ENCODE data around the gene ETS1.

ETS1 gene

DNA sequence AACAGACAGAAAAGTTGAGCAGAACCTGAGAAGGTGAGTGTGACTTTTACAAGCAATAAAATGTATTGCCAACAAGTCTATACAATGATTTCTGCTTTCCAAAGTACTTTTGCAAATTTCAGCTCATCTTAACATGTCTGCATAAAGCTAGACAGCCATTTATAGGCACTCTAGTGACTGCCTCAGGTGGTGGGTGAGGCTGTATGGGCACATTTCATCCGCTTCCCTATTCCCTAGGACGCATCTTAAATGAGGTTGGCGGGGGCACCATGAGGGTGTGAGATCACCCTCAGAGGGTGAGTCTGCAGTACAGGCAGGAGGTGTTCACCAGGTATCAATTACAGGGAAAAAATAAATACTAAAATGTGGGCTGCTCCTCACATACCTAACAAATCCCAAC is 110.1 kb downstream of the ETS1 start:
- H3F3A ChIP-seq (ENCODE audit: insufficient read depth, low read length): peaks cover 9% of the 10 kb centered on the region; the same call in 1 of the 2 replicates

DNA sequence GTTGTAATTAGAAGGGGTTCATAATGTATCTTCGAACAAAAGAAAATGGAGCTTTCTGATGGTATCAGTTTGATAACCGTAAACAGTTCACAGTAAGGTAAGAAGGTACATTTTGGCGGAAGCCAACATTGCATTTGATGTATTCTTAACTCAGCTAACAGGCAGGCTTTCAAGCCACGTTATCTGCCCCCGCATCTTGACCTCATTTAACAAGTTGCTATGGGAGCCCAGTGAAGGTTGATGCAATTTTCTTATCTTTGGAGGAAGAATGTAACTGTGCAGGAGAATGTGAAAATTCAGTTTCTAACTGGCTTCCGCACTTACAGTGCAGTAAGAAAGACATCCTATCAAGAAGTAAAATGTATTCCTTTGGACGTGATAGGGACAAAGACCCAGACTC is 110.6 kb downstream of the ETS1 start:
- Histone ChIP-seq H3K79me2 (ENCODE audit: insufficient read depth, low read length) (0 out of 2 replicates have a peak, but pooled peaks cover 6% of the 10 kb centered on the region), H3K36me3 (ENCODE audit: insufficient read depth, low read length) (peaks cover 98% of the 10 kb centered on the region), H3K9ac (ENCODE audit: low read length) (no peak overlapping the region), H2AFZ (ENCODE audit: low read length) (no peak overlapping the region), H3F3A (ENCODE audit: insufficient read depth, low read length) (peaks cover 11% of the 10 kb centered on the region), H3K27me3 (ENCODE audit: insufficient read depth, low read length) (no peaks in the 10 kb centered on the region), H3K9me2 (ENCODE audit: low read depth, low read length) (no peaks in the 10 kb centered on the region), H3K27ac (ENCODE audit: low read depth, low read length, poor library complexity, severe bottlenecking) (peak overlapping the region; percentile 98), H3K4me1 (ENCODE audit: insufficient read depth, low read length, severe bottlenecking) (peaks cover 87% of the 10 kb centered on the region), H4K20me1 (ENCODE audit: insufficient read depth, low read length) (no peaks in the 10 kb centered on the region), H3K4me2 (ENCODE audit: low read length) (no peak overlapping the region), H3K9me3 (ENCODE audit: low read length) (no peaks in the 10 kb centered on the region), H3K4me3 (ENCODE audit: low read depth, low read length, poor library complexity, severe bottlenecking) (no peak overlapping the region)
- TF ChIP-seq EZH2 (IDR thresholded peaks at IDR 0.05; ENCODE audit: borderline replicate concordance, low read length): no peak
- TF ChIP-seq, protein P1, sequence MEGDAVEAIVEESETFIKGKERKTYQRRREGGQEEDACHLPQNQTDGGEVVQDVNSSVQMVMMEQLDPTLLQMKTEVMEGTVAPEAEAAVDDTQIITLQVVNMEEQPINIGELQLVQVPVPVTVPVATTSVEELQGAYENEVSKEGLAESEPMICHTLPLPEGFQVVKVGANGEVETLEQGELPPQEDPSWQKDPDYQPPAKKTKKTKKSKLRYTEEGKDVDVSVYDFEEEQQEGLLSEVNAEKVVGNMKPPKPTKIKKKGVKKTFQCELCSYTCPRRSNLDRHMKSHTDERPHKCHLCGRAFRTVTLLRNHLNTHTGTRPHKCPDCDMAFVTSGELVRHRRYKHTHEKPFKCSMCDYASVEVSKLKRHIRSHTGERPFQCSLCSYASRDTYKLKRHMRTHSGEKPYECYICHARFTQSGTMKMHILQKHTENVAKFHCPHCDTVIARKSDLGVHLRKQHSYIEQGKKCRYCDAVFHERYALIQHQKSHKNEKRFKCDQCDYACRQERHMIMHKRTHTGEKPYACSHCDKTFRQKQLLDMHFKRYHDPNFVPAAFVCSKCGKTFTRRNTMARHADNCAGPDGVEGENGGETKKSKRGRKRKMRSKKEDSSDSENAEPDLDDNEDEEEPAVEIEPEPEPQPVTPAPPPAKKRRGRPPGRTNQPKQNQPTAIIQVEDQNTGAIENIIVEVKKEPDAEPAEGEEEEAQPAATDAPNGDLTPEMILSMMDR (IDR thresholded peaks at IDR 0.05; ENCODE audit: low read length): no peak

More for the DNA sequence above, 110.1 kb downstream of the ETS1 start:
- no peak for TF ChIP-seq EZH2 (IDR thresholded peaks at IDR 0.05; ENCODE audit: borderline replicate concordance, low read length)
- TF ChIP-seq, protein P1 (IDR thresholded peaks at IDR 0.05; ENCODE audit: low read length): no peak
- no peak overlapping the region for H3K4me2 ChIP-seq (ENCODE audit: low read length)
- no peaks in the 10 kb centered on the region for H3K9me3 ChIP-seq (ENCODE audit: low read length)
- H2AFZ ChIP-seq (ENCODE audit: low read length): no peak overlapping the region
- no peaks in the 10 kb centered on the region for H3K9me2 ChIP-seq (ENCODE audit: low read depth, low read length)
- H3K9ac ChIP-seq (ENCODE audit: low read length): no peak overlapping the region
- H4K20me1 ChIP-seq (ENCODE audit: insufficient read depth, low read length): no peaks in the 10 kb centered on the region
- H3K36me3 ChIP-seq (ENCODE audit: insufficient read depth, low read length): peaks cover 98% of the 10 kb centered on the region
- peak overlapping the region; percentile 98 for H3K27ac ChIP-seq (ENCODE audit: low read depth, low read length, poor library complexity, severe bottlenecking)
- peaks cover 86% of the 10 kb centered on the region for H3K4me1 ChIP-seq (ENCODE audit: insufficient read depth, low read length, severe bottlenecking)
- H3K27me3 ChIP-seq (ENCODE audit: insufficient read depth, low read length): no peaks in the 10 kb centered on the region
- H3K4me3 ChIP-seq (ENCODE audit: low read depth, low read length, poor library complexity, severe bottlenecking): no peak overlapping the region
- H3K79me2 ChIP-seq (ENCODE audit: insufficient read depth, low read length): 0 out of 2 replicates have a peak, but pooled peaks cover 7% of the 10 kb centered on the region

DNA sequence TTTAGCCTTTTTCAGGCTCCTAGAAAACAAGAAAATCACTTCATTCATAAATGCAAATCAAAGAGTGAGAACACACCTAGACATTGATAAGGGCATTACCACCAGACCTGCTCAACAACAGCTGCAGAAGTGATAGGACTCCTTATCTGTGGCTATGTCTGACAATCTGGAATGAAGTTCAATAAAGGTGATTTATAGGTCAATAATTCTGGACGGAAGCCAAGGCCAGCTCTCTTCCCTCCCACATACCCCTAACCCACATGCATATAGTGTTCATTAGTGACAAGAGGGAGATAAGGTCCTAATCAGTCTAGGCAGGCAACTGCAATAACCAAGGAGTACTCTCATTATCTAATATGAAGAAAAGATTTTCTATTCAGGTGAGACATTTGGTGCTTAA is 111.3 kb downstream of the ETS1 start:
- H3K27me3 ChIP-seq (ENCODE audit: insufficient read depth, low read length): no peaks in the 10 kb centered on the region
- peaks cover 14% of the 10 kb centered on the region for H3F3A ChIP-seq (ENCODE audit: insufficient read depth, low read length)
- TF ChIP-seq, protein P1 (IDR thresholded peaks at IDR 0.05; ENCODE audit: low read length): no peak
- no peak for TF ChIP-seq EZH2 (IDR thresholded peaks at IDR 0.05; ENCODE audit: borderline replicate concordance, low read length)
- H3K9me2 ChIP-seq (ENCODE audit: low read depth, low read length): no peaks in the 10 kb centered on the region
- no peak overlapping the region for H3K9ac ChIP-seq (ENCODE audit: low read length)
- H3K79me2 ChIP-seq (ENCODE audit: insufficient read depth, low read length): no peaks in the 10 kb centered on the region
- H3K27ac ChIP-seq (ENCODE audit: low read depth, low read length, poor library complexity, severe bottlenecking): peak overlapping the region; percentile 98
- H4K20me1 ChIP-seq (ENCODE audit: insufficient read depth, low read length): no peaks in the 10 kb centered on the region
- H3K4me3 ChIP-seq (ENCODE audit: low read depth, low read length, poor library complexity, severe bottlenecking): no peak overlapping the region
- H3K4me2 ChIP-seq (ENCODE audit: low read length): peak overlapping the region; percentile 20; the same call in 1 of the 2 replicates
- H3K9me3 ChIP-seq (ENCODE audit: low read length): no peaks in the 10 kb centered on the region
- no peak overlapping the region for H2AFZ ChIP-seq (ENCODE audit: low read length)
- peaks cover 92% of the 10 kb centered on the region for H3K36me3 ChIP-seq (ENCODE audit: insufficient read depth, low read length)
- peaks cover 94% of the 10 kb centered on the region for H3K4me1 ChIP-seq (ENCODE audit: insufficient read depth, low read length, severe bottlenecking)

Measured in OCI-LY1 (cell line).